ENCODE data around the gene VTI1A.

The VTI1A gene

DNA sequence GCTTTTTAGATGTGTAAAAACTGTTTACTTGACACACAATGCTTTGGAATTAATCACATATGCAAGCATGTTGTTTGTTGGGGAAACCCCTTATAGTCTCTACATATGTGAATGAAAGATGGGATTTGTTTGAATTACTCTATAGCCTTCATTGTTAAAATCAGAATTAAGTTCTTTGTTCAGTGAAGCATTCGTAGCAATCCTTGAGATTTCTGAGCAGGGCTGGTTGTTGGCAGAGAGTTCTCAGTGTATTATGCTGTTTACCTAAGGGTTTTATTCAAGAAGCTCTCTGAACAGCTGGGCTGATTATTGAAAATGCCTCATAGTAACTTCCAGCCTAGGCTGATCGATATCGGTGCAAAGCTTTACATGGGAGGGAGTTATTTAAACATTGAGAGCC is 190.9 kb downstream of the VTI1A start:
- no peak for DNase-seq (ENCODE audit: low read depth in 2 of 2)

GRCh38 chr10:112639298-112639697 is 192.3 kb downstream of the VTI1A start:
- DNase-seq (ENCODE audit: low read depth in 2 of 2): no peak

GRCh38 chr10:112640638-112641037 is 193.6 kb downstream of the VTI1A start:
- no peak for DNase-seq (ENCODE audit: low read depth in 2 of 2)

DNA sequence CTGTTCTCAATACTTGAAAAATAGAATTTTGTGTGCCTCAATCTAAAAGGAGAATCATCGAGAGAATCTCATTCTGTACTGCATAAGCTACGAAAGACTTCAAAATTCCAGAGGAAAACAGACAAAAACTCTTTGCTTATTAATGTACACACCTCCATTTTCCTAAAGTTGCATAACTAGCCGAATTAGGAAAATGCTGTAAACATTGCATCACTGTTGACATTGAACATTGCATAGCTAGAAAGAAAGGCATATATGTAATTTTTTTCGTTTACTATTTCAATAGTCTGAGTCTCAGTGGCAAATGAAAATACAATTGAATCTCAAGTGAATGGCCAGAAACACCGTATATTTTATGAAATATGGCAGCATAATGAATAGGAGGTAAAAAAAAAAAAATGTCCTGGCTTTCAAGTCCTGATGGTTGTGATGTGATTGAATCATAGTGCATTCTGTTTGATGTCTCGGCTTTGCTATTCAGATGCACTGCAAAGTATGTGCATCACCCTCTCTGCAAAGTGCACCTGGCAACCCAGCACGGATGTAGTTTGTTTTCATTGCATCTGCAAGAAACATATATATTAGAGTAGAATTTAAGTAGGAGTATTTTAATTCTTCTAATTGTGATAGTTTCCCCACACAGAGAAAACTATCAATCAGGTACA is 196.7 kb downstream of the VTI1A start:
- no peak for DNase-seq (ENCODE audit: low read depth in 2 of 2)

DNA sequence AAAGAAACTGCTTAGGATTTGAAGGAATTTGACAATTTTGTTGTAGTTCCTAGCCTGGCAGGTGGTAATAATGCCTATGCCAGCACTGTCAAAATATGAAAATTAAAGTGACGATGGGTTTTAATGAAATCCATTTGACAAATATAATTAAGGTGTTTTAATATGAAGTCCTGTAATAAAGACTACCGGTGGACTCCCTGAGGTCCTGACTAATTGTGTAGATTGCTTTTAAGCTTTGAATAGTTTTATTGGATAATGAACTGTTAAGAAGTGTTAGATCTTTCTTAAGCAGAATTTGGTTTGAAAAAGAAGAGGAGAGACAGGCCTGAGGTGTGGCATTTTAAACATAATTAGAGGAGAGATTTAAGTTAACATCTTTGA is 197.2 kb downstream of the VTI1A start:
- no peak for DNase-seq (ENCODE audit: low read depth in 2 of 2)

DNA sequence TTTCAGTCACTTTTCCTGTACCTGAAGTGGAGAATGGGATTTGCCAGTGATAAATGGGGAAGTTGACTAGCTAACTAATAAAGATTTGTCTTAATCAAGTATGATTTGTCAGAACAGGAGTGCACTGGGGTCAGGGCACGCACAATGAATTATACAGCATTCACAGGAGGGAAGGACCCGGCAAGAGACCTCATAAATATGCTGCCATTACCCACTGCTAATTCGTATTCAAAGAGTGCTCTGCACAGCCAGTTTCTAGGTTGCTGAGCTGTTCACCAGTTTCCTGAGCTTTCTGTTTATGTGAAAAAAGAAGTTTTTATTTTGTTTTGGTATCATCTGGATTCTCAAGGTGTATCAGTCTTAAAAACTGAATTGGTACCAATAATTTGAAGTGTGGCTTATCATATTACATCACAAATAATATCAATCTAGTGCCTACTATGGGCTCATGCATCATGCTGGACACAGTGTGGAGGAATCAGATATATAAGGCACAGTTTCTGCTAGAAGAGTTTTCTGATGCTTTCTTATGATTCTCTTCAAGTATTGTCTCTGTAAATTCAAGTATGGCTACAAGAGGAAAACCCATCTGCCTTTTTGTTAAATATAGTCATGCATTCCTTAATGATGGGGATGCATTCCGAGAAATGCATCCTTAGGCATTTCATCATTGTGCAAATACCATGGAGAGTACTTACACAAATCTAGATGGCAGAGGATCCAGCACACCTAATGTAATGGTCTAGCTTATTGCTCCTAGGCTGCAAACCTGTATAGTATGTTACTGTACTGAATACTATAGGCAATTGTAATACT is 202.2 kb downstream of the VTI1A start:
- DNase-seq (ENCODE audit: low read depth in 2 of 2): no peak

DNA sequence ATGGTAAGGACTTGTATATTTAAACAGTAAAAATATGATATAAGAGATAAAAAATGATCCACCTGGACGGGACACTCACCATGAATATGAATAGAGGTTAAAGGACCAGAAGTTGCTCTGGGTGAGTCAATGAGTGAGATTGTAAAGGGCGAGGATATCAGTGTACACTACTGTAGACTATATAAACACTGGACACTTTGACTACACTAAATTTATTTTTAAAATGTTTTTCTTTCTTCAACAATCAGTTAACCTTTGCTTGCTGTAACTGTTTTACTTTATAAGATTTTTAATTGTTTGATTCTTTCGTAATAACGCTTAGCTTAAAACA is 202.8 kb downstream of the VTI1A start:
- DNase-seq (ENCODE audit: low read depth in 2 of 2): no peak

- no peak for DNase-seq (ENCODE audit: low read depth in 2 of 2)
These were observed 203.6 kb downstream of the VTI1A start for GRCh38 chr10:112650588-112651030.

DNA sequence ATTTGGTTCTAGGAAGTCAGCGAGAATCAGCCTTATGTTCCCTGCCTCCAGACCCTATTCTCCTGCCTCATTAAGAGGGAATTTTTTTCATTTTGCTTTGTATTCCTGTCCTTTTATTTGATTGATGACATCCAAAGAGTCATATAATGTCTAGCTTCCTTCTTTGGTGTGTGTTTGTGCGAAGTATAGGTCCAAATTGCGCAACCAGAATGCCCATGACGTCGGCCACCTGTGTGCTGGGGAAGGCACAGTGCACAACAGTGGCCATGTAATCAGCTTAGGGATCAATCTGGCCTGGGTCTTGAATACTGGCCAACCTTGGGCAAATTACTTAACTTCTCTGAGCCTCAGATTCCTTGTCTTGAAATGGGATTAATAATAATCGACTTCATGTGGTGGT is 206.2 kb downstream of the VTI1A start:
- no peak for DNase-seq (ENCODE audit: low read depth in 2 of 2)

DNA sequence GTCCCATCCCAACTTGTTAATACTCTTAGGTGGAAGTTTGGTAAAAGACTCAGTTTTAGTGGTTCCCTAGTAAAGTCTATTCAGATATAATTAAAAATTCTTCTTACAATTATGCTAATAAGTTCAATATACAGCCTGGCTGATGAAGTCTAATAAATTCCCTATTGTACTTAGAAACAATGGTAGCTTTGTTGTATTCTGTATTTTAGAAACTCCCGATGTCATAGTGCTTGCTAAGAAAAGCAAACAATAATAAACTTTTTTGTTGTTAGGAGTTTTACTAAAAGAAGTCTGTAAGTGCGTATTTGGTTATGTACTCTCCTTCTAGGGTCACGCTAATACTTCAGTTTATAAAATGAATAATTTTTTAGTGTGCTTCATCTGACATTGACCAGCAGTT is 206.8 kb downstream of the VTI1A start:
- DNase-seq (ENCODE audit: low read depth in 2 of 2): no peak

- no peak for DNase-seq (ENCODE audit: low read depth in 2 of 2)
These were observed 207.8 kb downstream of the VTI1A start for GRCh38 chr10:112654794-112655193.

- no peak for DNase-seq (ENCODE audit: low read depth in 2 of 2)
These were observed 208.7 kb downstream of the VTI1A start for GRCh38 chr10:112655722-112656121.

GRCh38 chr10:112658465-112658864 is 211.4 kb downstream of the VTI1A start:
- DNase-seq (ENCODE audit: low read depth in 2 of 2): no peak

DNA sequence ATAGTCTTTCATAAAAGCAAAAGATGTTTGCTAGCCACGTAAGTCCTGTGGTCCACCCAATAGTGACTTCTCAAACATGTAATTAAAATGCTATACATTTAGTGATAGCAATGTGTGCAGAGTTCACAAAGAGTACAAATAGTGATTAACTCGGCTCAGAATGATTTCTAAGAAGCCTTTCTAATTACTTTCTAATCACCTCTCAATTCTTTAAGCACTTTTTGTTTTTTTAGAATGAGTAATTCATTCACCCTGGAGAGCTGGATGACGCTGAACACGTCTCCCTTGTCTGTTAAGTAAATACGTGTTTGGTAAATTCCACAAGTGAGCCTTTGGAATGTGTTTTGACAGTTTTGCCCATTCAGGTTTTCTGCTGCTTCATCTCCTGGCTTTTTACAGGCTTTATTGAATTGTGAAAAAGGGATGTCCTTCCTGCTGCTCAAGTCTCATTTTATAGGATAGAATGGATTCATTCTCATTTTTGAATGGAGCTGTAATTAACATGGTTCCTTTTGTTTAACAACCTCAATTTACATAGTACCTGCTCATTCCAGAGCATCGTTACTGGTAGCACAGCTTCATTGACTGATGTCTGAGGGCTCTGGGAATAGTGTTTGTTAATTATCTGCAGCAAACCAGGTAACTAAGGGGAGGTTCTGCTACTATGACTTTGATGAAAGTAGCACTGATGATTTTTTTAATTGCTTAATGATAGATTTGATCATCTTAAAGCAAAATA is 212.1 kb downstream of the VTI1A start:
- DNase-seq (ENCODE audit: low read depth in 2 of 2): no peak

DNA sequence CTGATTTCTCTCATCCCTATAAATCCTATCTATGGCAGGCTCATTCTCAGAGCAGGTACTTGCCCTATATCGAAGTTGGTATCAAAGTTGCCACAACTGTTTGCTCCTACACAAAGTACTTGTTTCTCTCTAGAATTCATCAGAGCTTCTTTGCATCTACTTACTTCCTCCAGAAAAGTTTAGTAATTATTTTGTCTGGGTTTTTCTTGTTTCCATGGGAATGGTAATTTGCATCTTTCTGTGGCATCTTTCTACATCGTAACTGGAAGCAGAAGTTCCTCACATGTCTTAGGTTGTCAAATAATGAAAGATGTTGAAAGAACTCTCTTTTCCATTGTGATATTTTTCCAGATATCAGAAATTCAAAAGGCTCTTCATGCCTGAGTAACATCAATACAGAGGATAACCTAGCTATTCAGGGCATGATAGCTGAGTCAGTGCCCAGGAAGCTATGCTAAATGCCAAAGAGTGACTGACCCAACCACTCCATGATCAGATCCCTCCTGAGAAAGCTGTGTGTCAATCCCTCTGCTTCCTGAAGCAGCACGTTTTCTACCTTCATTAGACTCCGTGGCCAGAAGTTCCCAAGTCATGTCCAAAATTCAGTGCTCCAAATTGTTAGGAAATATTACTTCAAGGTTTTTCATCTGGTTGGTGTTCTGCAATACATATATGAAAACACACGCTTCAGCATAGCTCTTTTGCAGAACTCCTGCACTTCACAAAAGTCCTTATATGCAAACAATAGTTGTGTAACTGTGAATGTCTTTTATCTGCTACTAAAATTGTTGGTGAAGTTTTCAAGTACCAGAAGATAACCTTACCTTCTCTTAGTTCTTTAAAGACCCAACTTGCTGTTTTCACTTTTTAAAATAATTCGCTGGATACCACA is 216.5 kb downstream of the VTI1A start:
- no peak for DNase-seq (ENCODE audit: low read depth in 2 of 2)

DNA sequence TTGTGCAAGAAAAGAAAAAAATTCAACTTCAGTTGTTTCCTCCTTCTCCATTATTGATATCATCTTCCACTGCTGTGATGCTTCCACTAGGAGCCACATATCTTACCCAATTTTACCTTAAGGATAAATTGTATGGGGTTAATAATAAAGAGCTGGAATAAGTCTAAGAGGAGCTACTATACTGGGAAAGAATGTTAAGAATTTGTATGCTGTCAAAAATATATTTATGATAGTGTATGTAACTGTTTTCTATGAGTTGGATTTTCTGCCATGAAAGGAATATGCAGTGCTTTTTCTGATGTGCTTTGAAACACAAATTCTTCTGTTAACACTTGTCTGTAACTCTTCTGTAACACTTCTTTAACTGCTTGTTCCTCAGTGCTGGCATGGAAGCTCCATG is 219.1 kb downstream of the VTI1A start:
- no peak for DNase-seq (ENCODE audit: low read depth in 2 of 2)

DNA sequence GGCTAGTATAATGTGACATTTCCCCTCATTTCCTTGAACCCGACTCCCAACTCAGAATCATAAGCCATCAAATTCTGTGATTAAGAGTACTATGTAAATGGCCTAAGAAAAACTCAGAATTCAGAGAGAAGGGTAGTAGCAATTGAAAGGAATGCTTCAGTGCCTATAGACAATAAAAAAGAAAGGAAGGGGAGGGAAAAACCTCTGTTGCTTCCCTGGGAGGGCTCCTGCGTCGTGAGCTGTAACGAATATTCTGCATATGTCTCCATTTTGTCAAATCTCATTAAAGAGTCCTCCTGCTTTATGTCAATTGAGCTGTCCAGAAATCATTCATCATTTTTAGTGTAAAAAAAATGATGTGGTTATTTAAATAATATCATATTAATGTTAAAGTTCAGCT is 223.0 kb downstream of the VTI1A start:
- no peak for DNase-seq (ENCODE audit: low read depth in 2 of 2)

DNA sequence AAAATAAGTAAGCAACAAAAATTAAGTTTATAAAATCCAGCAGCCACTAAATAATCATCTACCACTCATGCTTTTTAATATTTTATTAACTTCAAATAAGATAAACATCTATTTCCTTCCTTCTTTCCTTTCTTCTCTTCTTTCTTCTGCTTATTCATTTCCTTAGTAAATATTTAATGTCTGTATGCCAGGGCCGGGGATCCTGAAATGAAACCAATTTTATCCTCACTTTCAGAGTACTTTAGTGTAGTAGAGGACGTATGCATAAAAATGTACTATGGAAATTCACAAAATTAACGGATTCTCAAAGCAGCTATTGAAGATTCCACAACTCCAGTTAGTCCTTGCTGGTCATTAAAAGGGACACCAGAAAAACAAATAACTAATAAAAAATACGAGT is 224.7 kb downstream of the VTI1A start:
- no peak for DNase-seq (ENCODE audit: low read depth in 2 of 2)

DNA sequence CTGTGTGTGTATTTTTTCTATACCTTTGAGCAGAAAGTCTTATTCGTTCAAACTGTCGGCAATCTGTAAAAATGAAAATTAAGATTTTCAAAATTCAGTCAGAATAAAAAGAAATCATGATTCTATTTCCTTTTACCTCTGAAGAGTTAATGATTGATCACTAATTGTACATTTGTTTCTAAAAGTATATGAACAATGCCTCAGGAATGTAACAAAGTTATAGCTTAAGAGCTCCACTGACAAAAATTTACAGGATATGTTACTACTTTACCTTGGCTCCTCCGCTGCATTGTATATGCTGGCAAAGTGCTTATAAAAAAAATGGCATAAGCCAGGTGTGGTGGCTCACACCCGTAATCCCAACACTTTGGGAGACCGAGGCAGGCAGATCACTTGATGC is 225.7 kb downstream of the VTI1A start:
- DNase-seq (ENCODE audit: low read depth in 2 of 2): no peak

- DNase-seq (ENCODE audit: low read depth in 2 of 2): no peak
These were observed 228.6 kb downstream of the VTI1A start for GRCh38 chr10:112675560-112676083.

DNA sequence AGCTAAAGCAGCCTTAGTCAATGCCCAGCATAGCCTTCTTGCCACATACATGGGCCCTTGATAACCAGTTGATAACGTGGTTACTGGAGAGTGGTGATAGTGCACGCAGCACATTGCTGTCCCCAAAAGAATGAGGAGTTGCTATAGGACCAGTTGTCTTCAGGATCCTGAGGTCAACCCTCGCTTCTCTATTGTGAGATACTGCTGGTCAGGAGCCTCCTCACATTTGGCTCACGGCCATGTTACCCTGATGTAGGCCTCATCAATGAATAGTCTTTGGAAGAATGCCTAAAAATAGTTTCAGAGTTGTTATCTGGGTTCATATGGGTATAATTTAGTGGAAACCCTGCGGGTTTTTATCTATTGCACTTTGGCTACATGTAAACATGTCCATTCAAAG is 230.7 kb downstream of the VTI1A start:
- no peak for DNase-seq (ENCODE audit: low read depth in 2 of 2)

GRCh38 chr10:112678581-112678980 is 231.6 kb downstream of the VTI1A start:
- no peak for DNase-seq (ENCODE audit: low read depth in 2 of 2)

All from fibroblast of skin of left quadriceps (primary cell).